HepG2 (cell line): ENCODE results near the gene KIAA2012. TPM values are rescaled to one million over a fixed set of nuclear protein-coding genes. Genes with fewer than 3 reads are reported as not detected.

Experiments
- ATAC-seq: fragments of 200-7000 bp; cut with Tn5 transposase; 3 replicates; pipeline ENCODE4 v1.9.1; 2020; ENCODE audit warnings: mild to moderate bottlenecking, moderate library complexity
- BruUV-seq: library from RNA; stranded (reverse); fragments of 400-500 nt; replicated peaks from 2 replicates; lab custom pipeline; 2021; lab: Mats Ljungman, UMichigan
- CTCF ChIA-PET: fragments of 300-600 bp; formaldehyde crosslinking; extraction: SDS; loops from one replicate; lab custom pipeline; 2021; ENCODE audit warnings: low total read pairs, inconsistent platforms, low intra/inter-chr PET ratio; lab: Yijun Ruan, JAX
- POLR2A ChIA-PET: fragments of 350-600 bp; sonication (Branson Sonifier 250); formaldehyde crosslinking; loops from one replicate; lab custom pipeline; 2020; ENCODE audit warnings: antibody characterized with exemption, inconsistent platforms; lab: Yijun Ruan, JAX
- DNase-seq: peaks from one replicate; pipeline ENCODE4 v3.0.0-alpha.2; 2015; ENCODE audit warnings: low spot score
- FAIRE-seq: peaks from 3 replicates; lab custom pipeline; 2011; peaks lifted over from hg19 to GRCh38; lab: Jason Lieb, UNC
- H2AFZ ChIP-seq: one replicate; pipeline ENCODE4 v1.6.1; 2011; ENCODE audit warnings: low read length, inconsistent platforms
- H3K27ac ChIP-seq: fragments of 300-600 bp; 3 replicates; pipeline ENCODE4 v1.8.0; 2011; ENCODE audit warnings: mixed run types, mild to moderate bottlenecking, mixed read lengths, low read length, inconsistent platforms; ENCODE audit not compliant: insufficient read depth; ENCODE audit errors: extremely low read length
- H3K27me3 ChIP-seq, 2 experiments: fragments of 200-600 bp in 1 of 2; 2 replicates in 1 of 2; 3 replicates in 1 of 2; pipeline versions ENCODE4 v1.6.0 to v1.8.0; 2011; ENCODE audit warnings: low read length in 2 of 2, mild to moderate bottlenecking in 2 of 2, moderate library complexity in 2 of 2, inconsistent platforms in 1 of 2; ENCODE audit not compliant: insufficient read depth in 2 of 2, control insufficient read depth in 1 of 2
- H3K36me3 ChIP-seq, 2 experiments: fragments of 200-600 bp in 1 of 2; replicated peaks in 1 of 2; 2 replicates in 1 of 2; 3 replicates in 1 of 2; pipeline versions ENCODE4 v1.5.1 to v1.8.0; 2011; ENCODE audit warnings: low read length in 2 of 2, inconsistent platforms in 1 of 2; ENCODE audit not compliant: insufficient read depth in 2 of 2, control insufficient read depth in 1 of 2
- H3K4me1 ChIP-seq: 2 replicates; pipeline ENCODE4 v1.5.1; 2012; ENCODE audit warnings: low read length, inconsistent platforms; ENCODE audit not compliant: insufficient read depth
- H3K4me2 ChIP-seq: 2 replicates; pipeline ENCODE4 v1.6.0; 2011; ENCODE audit warnings: low read depth, low read length, inconsistent platforms
- H3K4me3 ChIP-seq, 3 experiments: fragments of 200-600 bp in 1 of 3; sonication (generic), shearing (Covaris generic) in 1 of 3; replicated peaks in 1 of 3; 2 replicates each; pipeline ENCODE4 v1.5.1; 2011 to 2016; ENCODE audit warnings: low read length in 3 of 3, inconsistent platforms in 2 of 3, low read depth in 2 of 3, mild to moderate bottlenecking in 2 of 3, control low read depth in 1 of 3, mixed read lengths in 1 of 3; ENCODE audit not compliant: insufficient read depth in 1 of 3
- H3K79me2 ChIP-seq: one replicate; pipeline ENCODE4 v1.6.1; 2011; ENCODE audit warnings: low read length, inconsistent platforms; ENCODE audit not compliant: insufficient read depth
- H3K9ac ChIP-seq: 2 replicates; pipeline ENCODE4 v1.6.0; 2011; ENCODE audit warnings: mild to moderate bottlenecking, low read depth, low read length, inconsistent platforms; ENCODE audit not compliant: insufficient read depth
- H3K9me3 ChIP-seq: 2 replicates; pipeline ENCODE4 v1.5.1; 2012; ENCODE audit warnings: mild to moderate bottlenecking, low read length
- H4K20me1 ChIP-seq: 2 replicates; pipeline ENCODE4 v1.6.0; 2011; ENCODE audit warnings: inconsistent platforms, mild to moderate bottlenecking, low read length, moderate library complexity; ENCODE audit not compliant: insufficient read depth
- BATF2 ChIP-seq: sonication (generic); formaldehyde crosslinking; IDR thresholded peaks from 2 replicates; pipeline ENCODE4 v1.8.0; 2022; ENCODE audit warnings: mild to moderate bottlenecking, missing genetic modification reagents, moderate library complexity
- FOXP4 ChIP-seq: sonication (generic); formaldehyde crosslinking; IDR thresholded peaks from 2 replicates; pipeline ENCODE4 v1.4.0; 2020; ENCODE audit warnings: missing genetic modification reagents
- GABPB1 ChIP-seq: IDR thresholded peaks from 2 replicates; pipeline ENCODE4 v1.6.1; 2016; ENCODE audit warnings: mild to moderate bottlenecking, missing genetic modification reagents, moderate library complexity, missing compliant biosample characterization
- MZF1 ChIP-seq: sonication (generic); formaldehyde crosslinking; IDR thresholded peaks from 2 replicates; pipeline ENCODE4 v1.8.1; 2023; ENCODE audit warnings: mild to moderate bottlenecking, missing genetic modification reagents, borderline replicate concordance
- ONECUT2 ChIP-seq: sonication (generic); formaldehyde crosslinking; IDR thresholded peaks from 2 replicates; pipeline ENCODE4 v1.4.0; 2020; ENCODE audit warnings: missing genetic modification reagents
- POLR2AphosphoS5 ChIP-seq: IDR thresholded peaks from 2 replicates; pipeline ENCODE4 v1.6.1; 2012; ENCODE audit warnings: low read depth, low read length
- RCOR2 ChIP-seq: IDR thresholded peaks from 2 replicates; pipeline ENCODE4 v1.6.1; 2016; ENCODE audit warnings: missing biosample characterization, missing genetic modification reagents
- SMAD3 ChIP-seq: sonication (generic); formaldehyde crosslinking; IDR thresholded peaks from 2 replicates; pipeline ENCODE4 v1.4.0; 2020; ENCODE audit warnings: missing genetic modification reagents
- TAF1 ChIP-seq: sonication (generic); formaldehyde crosslinking; IDR thresholded peaks from 2 replicates; pipeline ENCODE4 v1.4.0; 2020; ENCODE audit warnings: missing genetic modification reagents
- TARDBP ChIP-seq: sonication (generic); formaldehyde crosslinking; IDR thresholded peaks from 2 replicates; pipeline ENCODE4 v1.8.0; 2022; ENCODE audit warnings: mild to moderate bottlenecking, missing genetic modification reagents
- TOE1 ChIP-seq: sonication (generic); formaldehyde crosslinking; IDR thresholded peaks from 2 replicates; pipeline ENCODE4 v1.4.0; 2020; ENCODE audit warnings: mild to moderate bottlenecking, missing genetic modification reagents
- ZBTB8A ChIP-seq: sonication (generic); formaldehyde crosslinking; IDR thresholded peaks from 2 replicates; pipeline ENCODE4 v1.4.0; 2020; ENCODE audit warnings: mild to moderate bottlenecking, low read depth, missing genetic modification reagents, borderline replicate concordance
- ZNF616 ChIP-seq: sonication (generic); formaldehyde crosslinking; IDR thresholded peaks from 2 replicates; pipeline ENCODE4 v1.5.0; 2020; ENCODE audit warnings: low read depth, mild to moderate bottlenecking, missing genetic modification reagents
- ZNF674 ChIP-seq: sonication (generic); formaldehyde crosslinking; IDR thresholded peaks from 2 replicates; pipeline ENCODE4 v1.5.0; 2020; ENCODE audit warnings: low read depth, mild to moderate bottlenecking, missing genetic modification reagents
- ZNF687 ChIP-seq: sonication (generic); formaldehyde crosslinking; IDR thresholded peaks from 2 replicates; pipeline ENCODE4 v1.5.1; 2020; ENCODE audit warnings: mild to moderate bottlenecking, missing genetic modification reagents, moderate library complexity
- ZNF878 ChIP-seq: sonication (generic); formaldehyde crosslinking; IDR thresholded peaks from 2 replicates; pipeline ENCODE4 v1.8.1; 2023; ENCODE audit warnings: mild to moderate bottlenecking, missing genetic modification reagents, moderate library complexity
- WGBS: methylation state at CpG from one replicate; pipeline ENCODE4 v1.1.6; 2017; ENCODE audit warnings: low lambda C conversion rate; 5-methylcytosine and 5-hydroxymethylcytosine counted together
- in situ Hi-C: cut with HindIII; loops from 2 replicates; pipeline ENCODE4 v1.10.0; 2017; ENCODE audit warnings: low pct_unique_long_range_greater_than_20kb; ENCODE audit not compliant: extremely low pct_ligation_motif_present
- intact Hi-C: fragments of 100-400 bp; cut with micrococcal nuclease; formaldehyde crosslinking; loops from one replicate; pipeline ENCODE4 v1.10.0; 2022; ENCODE audit not compliant: unreplicated experiment
- polyA plus RNA-seq, 8 experiments: library from polyadenylated mRNA; depleted of rRNA in 3 of 8; stranded (reverse) in 7 of 8; unstranded in 1 of 8; fragments of >200 nt; fragmentation: Illumina TruSeq in 4 of 8; extraction: Trizol in 4 of 8; gene quantifications; 2 replicates each; pipeline versions ENCODE4 v1.2.1 to v1.2.3, GENCODE V29; 2011 to 2016; ENCODE audit warnings: low read depth in 4 of 8, missing spikeins in 1 of 8, mixed read lengths in 1 of 8; ENCODE audit not compliant: insufficient read depth in 1 of 8
- total RNA-seq, 5 experiments: library from RNA; depleted of rRNA; stranded (reverse); fragments of >200 nt; fragmentation: Illumina TruSeq; extraction: Trizol; gene quantifications; 2 replicates each; pipeline ENCODE4 v1.2.3, GENCODE V29; 2016; ENCODE audit warnings: low read depth in 1 of 5

The KIAA2012 gene
- total and polyA plus RNA-seq, 2 of the 13 experiments (the other 11 are each of a cell fraction or from before 2014, with no cell fraction given): not detected

GRCh38 chr2:202090530-202090929 is 17.5 kb downstream of the KIAA2012 start (continued):
- TF ChIP-seq FOXP4 (CRISPR knock-in tag): no peak

GRCh38 chr2:202091476-202091875 is 18.4 kb downstream of the KIAA2012 start:
- ATAC-seq: no peak
- no peaks in the 10 kb centered on the region for H3K9me3 ChIP-seq
- no TSS peak for BruUV-seq
- no peak for DNase-seq
- H3K27me3 ChIP-seq: no peaks in the 10 kb centered on the region; a peak in 1 of 5 replicates
- no peak overlapping the region for H3K4me3 ChIP-seq
- no peaks in the 10 kb centered on the region for H3K4me1 ChIP-seq
- ChIA-PET CTCF (no interaction called here), POLR2A (no interaction called here)
- TF ChIP-seq ZNF616 (CRISPR knock-in tag) (no peak), SMAD3 (no peak), MZF1 (CRISPR knock-in tag) (no peak), GABPB1 (CRISPR knock-in tag) (no peak), TARDBP (CRISPR knock-in tag) (no peak), ZBTB8A (CRISPR knock-in tag) (no peak), TOE1 (CRISPR knock-in tag) (no peak), POLR2AphosphoS5 (no peak), ZNF674 (CRISPR knock-in tag) (no peak), RCOR2 (no peak), TAF1 (CRISPR knock-in tag) (no peak), ZNF687 (CRISPR knock-in tag) (no peak), BATF2 (CRISPR knock-in tag) (no peak), ONECUT2 (CRISPR knock-in tag) (no peak), ZNF878 (CRISPR knock-in tag) (no peak)
- H3K9ac ChIP-seq: no peak overlapping the region
- in situ Hi-C loops: no loop called here
- H3K4me2 ChIP-seq: no peak overlapping the region
- no peak for FAIRE-seq
- H3K36me3 ChIP-seq: no peaks in the 10 kb centered on the region
- intact Hi-C loops: no loop called here
- no peaks in the 10 kb centered on the region for H3K79me2 ChIP-seq
- no peaks in the 10 kb centered on the region for H4K20me1 ChIP-seq
- H3K27ac ChIP-seq: no peak overlapping the region
- H2AFZ ChIP-seq: no peak overlapping the region
- WGBS: 76% methylated on average over 6 of the region's 6 CpGs
